Prostate gland (tissue), 2 donors: ENCODE measurements around the gene PHC2. TPM values are rescaled to one million over a fixed set of nuclear protein-coding genes. Genes with fewer than 3 reads are reported as not detected.
A peak's percentile ranks its signal among the peaks of the same experiment; 100 is the strongest.

ENCODE experiments used
- DNase-seq: peaks from one replicate; pipeline ENCODE4 v3.0.0-alpha.2; 2019; ENCODE audit warnings: low spot score
- H3K27ac ChIP-seq, 2 donors: fragments of 200-600 bp; sonication (generic); 2 replicates each; pipeline ENCODE4 v1.5.1; 2017 to 2019
- H3K27me3 ChIP-seq: fragments of 200-600 bp; sonication (generic); replicated peaks from 2 replicates; pipeline ENCODE4 v1.5.1; 2019; ENCODE audit not compliant: insufficient read depth
- H3K36me3 ChIP-seq, 2 donors: fragments of 200-600 bp; sonication (generic); 1 replicate in 1 of 2; 2 replicates in 1 of 2; pipeline versions ENCODE4 v1.5.1 to v1.8.1; 2017 to 2019
- H3K4me1 ChIP-seq: fragments of 200-600 bp; sonication (generic); replicated peaks from 2 replicates; pipeline ENCODE4 v1.5.1; 2019
- H3K4me3 ChIP-seq, 2 donors: fragments of 200-600 bp; sonication (generic); 2 replicates each; pipeline ENCODE4 v1.5.1; 2017 to 2019
- H3K9me3 ChIP-seq: fragments of 200-600 bp; sonication (generic); 2 replicates; pipeline ENCODE4 v1.5.1; 2017
- POLR2A ChIP-seq: fragments of 450-650 bp; IDR thresholded peaks from one replicate; pipeline ENCODE4 v1.6.1; 2016; ENCODE audit warnings: antibody characterized with exemption, mild to moderate bottlenecking
- POLR2AphosphoS5 ChIP-seq: sonication (generic); formaldehyde crosslinking; IDR thresholded peaks from one replicate; pipeline ENCODE4 v1.6.1; 2017; ENCODE audit warnings: antibody characterized with exemption
- WGBS: methylation state at CpG from one replicate; pipeline ENCODE4 v1.1.5; 2018; 5-methylcytosine and 5-hydroxymethylcytosine counted together
- intact Hi-C: fragments of 100-400 bp; cut with DNase I; formaldehyde crosslinking; loops from one replicate; pipeline ENCODE4 v1.14.2; 2022
- total RNA-seq, 2 donors: library from RNA; depleted of rRNA; stranded (reverse); fragments of >200 nt; gene quantifications; one replicate each; pipeline ENCODE4 v1.1.0, GENCODE V29; 2016
- TF ChIP-seq, protein P1 (sequence below), 4 experiments: fragments of 200-600 bp in 2 of 4; fragments of 450-650 bp in 2 of 4; sonication (generic) in 2 of 4; IDR thresholded peaks; 1 replicate in 3 of 4; 2 replicates in 1 of 4; pipeline ENCODE4 v1.5.1; 2016 to 2019; ENCODE audit warnings: antibody characterized with exemption in 4 of 4, mild to moderate bottlenecking in 2 of 4, moderate library complexity in 2 of 4

PHC2 gene
- total RNA-seq, 2 donors from 2014 or later, result 75.0 to 131 TPM

DNA sequence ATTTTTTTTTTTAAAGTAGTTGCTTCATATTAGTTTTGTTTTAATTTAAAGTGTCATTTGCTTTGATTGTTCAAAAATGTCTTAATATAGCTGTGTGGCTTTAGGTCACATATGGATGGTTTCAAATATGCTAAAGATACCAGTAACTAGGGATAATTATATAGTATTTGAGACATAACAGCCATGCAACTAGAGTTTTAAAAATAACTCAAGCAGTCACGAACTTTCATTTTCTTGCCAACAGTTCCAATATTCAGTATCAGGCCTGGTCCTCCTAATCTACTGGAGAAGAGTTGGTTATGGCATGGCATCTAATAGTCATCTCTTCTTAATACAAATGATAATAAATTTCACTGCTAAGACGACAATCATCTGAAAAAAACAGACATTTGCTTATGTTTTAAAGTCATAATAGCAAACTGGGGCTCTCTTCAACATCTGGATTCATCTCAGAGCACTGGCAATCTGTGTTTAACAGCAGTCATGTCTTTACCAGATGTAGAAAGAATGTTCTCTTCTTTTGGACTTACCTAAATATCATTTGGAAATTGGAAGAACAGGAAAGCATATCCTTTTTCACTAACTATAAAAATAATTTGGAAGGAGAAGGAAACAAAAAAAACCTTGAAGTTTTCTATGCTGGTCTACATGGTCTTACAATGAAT, 85.9 kb downstream of the PHC2 start:
- no peak overlapping the region for H3K4me3 ChIP-seq
- H3K27me3 ChIP-seq, result no peaks in the 10 kb centered on the region
- peak overlapping the region in 1 of 2 donors; percentile 97 for H3K27ac ChIP-seq
- intact Hi-C loops, result no loop called here
- H3K9me3 ChIP-seq, result no peaks in the 10 kb centered on the region
- H3K36me3 ChIP-seq, result no peaks in the 10 kb centered on the region
- no peak for DNase-seq
- TF ChIP-seq POLR2AphosphoS5 (no peak), POLR2A (no peak)
- TF ChIP-seq, protein P1, sequence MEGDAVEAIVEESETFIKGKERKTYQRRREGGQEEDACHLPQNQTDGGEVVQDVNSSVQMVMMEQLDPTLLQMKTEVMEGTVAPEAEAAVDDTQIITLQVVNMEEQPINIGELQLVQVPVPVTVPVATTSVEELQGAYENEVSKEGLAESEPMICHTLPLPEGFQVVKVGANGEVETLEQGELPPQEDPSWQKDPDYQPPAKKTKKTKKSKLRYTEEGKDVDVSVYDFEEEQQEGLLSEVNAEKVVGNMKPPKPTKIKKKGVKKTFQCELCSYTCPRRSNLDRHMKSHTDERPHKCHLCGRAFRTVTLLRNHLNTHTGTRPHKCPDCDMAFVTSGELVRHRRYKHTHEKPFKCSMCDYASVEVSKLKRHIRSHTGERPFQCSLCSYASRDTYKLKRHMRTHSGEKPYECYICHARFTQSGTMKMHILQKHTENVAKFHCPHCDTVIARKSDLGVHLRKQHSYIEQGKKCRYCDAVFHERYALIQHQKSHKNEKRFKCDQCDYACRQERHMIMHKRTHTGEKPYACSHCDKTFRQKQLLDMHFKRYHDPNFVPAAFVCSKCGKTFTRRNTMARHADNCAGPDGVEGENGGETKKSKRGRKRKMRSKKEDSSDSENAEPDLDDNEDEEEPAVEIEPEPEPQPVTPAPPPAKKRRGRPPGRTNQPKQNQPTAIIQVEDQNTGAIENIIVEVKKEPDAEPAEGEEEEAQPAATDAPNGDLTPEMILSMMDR (IDR thresholded peaks at IDR 0.05), result no peak
- H3K4me1 ChIP-seq, result peaks cover 37% of the 10 kb centered on the region
- 19% methylated on average over 2 of the region's 2 CpGs for WGBS

DNA sequence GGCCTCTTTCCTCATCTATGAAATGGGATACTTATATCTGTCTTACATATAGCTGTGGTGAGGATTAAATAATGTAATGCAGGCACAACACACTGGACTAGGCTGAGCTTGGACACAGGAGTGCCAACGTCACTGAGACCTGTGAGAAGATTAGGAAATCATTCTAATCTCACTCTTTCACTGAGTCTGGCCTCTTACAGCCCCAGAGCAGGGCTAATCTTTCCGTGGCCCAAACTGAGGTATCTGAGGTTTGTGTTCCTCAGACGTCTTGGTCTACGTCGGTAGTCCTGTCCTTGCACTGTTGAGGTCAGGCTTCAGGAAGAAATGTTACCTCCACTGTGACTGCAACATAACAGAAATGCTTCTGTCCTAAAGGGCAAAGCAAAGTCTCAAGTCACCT, 87.4 kb downstream of the PHC2 start:
- Histone ChIP-seq H3K9me3 (no peaks in the 10 kb centered on the region), H3K4me3 (no peak overlapping the region), H3K27me3 (no peaks in the 10 kb centered on the region), H3K36me3 (no peaks in the 10 kb centered on the region), H3K27ac (peak overlapping the region in 1 of 2 donors; percentile 48), H3K4me1 (peaks cover 49% of the 10 kb centered on the region)
- intact Hi-C loops, result no loop called here
- no peak for DNase-seq
- no peak for TF ChIP-seq POLR2A
- TF ChIP-seq, protein P1 (IDR thresholded peaks at IDR 0.05), result no peak
- TF ChIP-seq POLR2AphosphoS5, result no peak
- 63% methylated on average over 5 of the region's 5 CpGs for WGBS

DNA sequence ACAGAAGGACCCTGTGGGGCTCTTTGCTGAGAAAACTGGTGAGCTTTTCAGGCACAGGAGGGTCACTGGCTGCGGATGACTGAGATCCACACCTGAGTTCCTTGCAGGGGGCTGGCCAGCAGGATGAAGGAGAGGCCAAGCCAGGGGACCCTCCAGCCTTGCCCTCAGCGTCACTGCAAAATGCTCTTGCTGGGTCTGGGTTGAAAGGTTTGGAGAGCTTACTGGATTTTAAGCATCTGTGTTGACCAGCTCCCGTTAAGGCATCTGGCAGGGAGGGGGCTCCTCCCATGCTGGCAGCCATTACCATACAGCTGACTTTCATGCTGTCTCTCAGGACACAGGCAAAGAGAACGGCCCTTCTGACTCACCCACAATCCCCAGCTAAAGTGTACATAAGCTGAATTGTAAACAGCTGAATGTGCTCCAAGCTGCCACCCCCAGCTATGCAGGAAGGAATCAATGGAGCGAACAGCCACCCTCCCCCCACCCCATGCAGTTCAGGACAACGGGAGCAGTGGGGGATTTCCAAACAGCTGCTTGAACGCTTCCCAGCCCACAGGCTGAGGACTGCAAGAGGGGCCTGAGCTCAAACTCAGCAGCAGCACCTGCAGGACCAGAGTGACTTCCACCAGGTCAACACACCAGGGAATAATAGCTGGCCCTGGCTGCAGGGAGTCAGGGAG, 88.7 kb downstream of the PHC2 start:
- peak overlapping the region; percentile 64 to 81 for H3K27ac ChIP-seq
- H3K9me3 ChIP-seq, result no peaks in the 10 kb centered on the region
- intact Hi-C loops, result no loop called here
- no peak for TF ChIP-seq POLR2A
- TF ChIP-seq POLR2AphosphoS5, result peak; percentile 93
- TF ChIP-seq, protein P1 (IDR thresholded peaks at IDR 0.05), result peak in 1 of 4 experiments; percentile 17
- no peaks in the 10 kb centered on the region for H3K36me3 ChIP-seq
- H3K27me3 ChIP-seq, result no peaks in the 10 kb centered on the region
- no peak overlapping the region for H3K4me3 ChIP-seq
- WGBS, result 13% methylated on average over 7 of the region's 7 CpGs
- H3K4me1 ChIP-seq, result peaks cover 45% of the 10 kb centered on the region
- DNase-seq, result peak; percentile 91

DNA sequence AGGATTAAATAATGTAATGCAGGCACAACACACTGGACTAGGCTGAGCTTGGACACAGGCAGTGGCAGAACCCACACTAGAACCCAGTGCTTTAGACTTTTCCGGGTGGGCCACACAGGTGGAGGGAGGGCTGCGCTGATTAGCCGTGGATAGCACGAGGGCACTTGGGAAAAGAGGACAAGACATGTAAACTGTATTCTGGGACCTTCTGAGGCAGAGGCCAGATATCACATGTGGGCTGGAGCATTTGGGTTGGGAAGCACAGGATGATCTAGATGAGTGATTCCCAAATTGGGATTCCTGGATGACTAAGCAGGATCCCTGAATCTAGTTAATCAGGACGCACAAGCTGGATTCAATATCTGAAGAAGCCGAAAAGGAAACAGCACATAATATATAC, 89.7 kb downstream of the PHC2 start:
- intact Hi-C loops, result no loop called here
- H3K4me3 ChIP-seq, result no peak overlapping the region
- TF ChIP-seq POLR2AphosphoS5 (peak; percentile 28), POLR2A (no peak)
- no peaks in the 10 kb centered on the region for H3K9me3 ChIP-seq
- DNase-seq, result no peak
- WGBS, result 53% methylated on average over 6 of the region's 6 CpGs
- peak overlapping the region; percentile 64 to 81 for H3K27ac ChIP-seq
- H3K36me3 ChIP-seq, result no peaks in the 10 kb centered on the region
- no peaks in the 10 kb centered on the region for H3K27me3 ChIP-seq
- peaks cover 41% of the 10 kb centered on the region for H3K4me1 ChIP-seq

DNA sequence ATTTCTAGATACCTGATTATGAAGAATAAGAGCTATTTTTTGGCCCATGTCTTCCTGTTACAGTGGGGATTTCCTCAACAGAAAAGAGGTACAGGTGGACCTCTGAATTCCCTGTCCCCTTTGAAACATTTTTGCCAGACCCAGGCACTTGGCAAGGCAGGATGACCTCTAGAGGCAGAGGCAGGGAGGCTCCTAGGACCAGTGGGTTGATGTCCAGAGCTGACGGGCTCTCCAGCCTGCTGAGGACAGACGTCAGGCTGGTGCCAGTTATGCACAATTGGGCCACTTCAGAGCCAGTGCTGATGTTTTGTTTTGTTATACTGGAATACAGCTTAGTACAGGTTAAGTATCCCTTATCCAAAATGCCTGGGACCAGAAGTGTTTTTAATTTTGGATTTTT, 91.5 kb downstream of the PHC2 start:
- TF ChIP-seq POLR2A (no peak), POLR2AphosphoS5 (no peak)
- TF ChIP-seq, protein P1 (IDR thresholded peaks at IDR 0.05), result no peak
- Histone ChIP-seq H3K4me3 (no peak overlapping the region), H3K9me3 (no peaks in the 10 kb centered on the region), H3K4me1 (peaks cover 41% of the 10 kb centered on the region), H3K27me3 (no peaks in the 10 kb centered on the region), H3K27ac (peak overlapping the region; percentile 76 to 81), H3K36me3 (no peaks in the 10 kb centered on the region)
- WGBS, result 7% methylated on average over 2 of the region's 2 CpGs
- intact Hi-C loops, result no loop called here
- DNase-seq, result no peak
